Vagina (tissue), 2 donors: Measurements from ENCODE around the gene PKN1.

ENCODE experiments used
- POLR2A ChIP-seq, 2 donors: fragments of 450-650 bp; IDR thresholded peaks; one replicate each; pipeline ENCODE4 v1.6.1; 2017; ENCODE audit warnings: antibody characterized with exemption in 2 of 2, mild to moderate bottlenecking in 2 of 2, moderate library complexity in 2 of 2
- POLR2AphosphoS5 ChIP-seq, 2 donors: sonication (generic); formaldehyde crosslinking; IDR thresholded peaks; one replicate each; pipeline ENCODE4 v1.9.0; 2017; ENCODE audit warnings: antibody characterized with exemption in 2 of 2, mild to moderate bottlenecking in 2 of 2, low read depth in 1 of 2; ENCODE audit not compliant: insufficient read depth in 1 of 2
- TF ChIP-seq, protein P1 (sequence below), 3 experiments: fragments of 450-650 bp in 2 of 3; fragments of 200-600 bp in 1 of 3; sonication (generic) in 1 of 3; IDR thresholded peaks; one replicate each; pipeline ENCODE4 v1.5.1; 2017 to 2019; ENCODE audit warnings: antibody characterized with exemption in 3 of 3, mild to moderate bottlenecking in 2 of 3, moderate library complexity in 2 of 3

GRCh38 chr19:14427461-14427860 lies 5.6 kb upstream of the PKN1 start:
- TF ChIP-seq, protein P1, sequence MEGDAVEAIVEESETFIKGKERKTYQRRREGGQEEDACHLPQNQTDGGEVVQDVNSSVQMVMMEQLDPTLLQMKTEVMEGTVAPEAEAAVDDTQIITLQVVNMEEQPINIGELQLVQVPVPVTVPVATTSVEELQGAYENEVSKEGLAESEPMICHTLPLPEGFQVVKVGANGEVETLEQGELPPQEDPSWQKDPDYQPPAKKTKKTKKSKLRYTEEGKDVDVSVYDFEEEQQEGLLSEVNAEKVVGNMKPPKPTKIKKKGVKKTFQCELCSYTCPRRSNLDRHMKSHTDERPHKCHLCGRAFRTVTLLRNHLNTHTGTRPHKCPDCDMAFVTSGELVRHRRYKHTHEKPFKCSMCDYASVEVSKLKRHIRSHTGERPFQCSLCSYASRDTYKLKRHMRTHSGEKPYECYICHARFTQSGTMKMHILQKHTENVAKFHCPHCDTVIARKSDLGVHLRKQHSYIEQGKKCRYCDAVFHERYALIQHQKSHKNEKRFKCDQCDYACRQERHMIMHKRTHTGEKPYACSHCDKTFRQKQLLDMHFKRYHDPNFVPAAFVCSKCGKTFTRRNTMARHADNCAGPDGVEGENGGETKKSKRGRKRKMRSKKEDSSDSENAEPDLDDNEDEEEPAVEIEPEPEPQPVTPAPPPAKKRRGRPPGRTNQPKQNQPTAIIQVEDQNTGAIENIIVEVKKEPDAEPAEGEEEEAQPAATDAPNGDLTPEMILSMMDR (IDR thresholded peaks at IDR 0.05): no peak
- no peak for TF ChIP-seq POLR2A (IDR thresholded peaks at IDR 0.05)
- TF ChIP-seq POLR2AphosphoS5 (IDR thresholded peaks at IDR 0.05; ENCODE audit: insufficient read depth in 1 of 2, low read depth in 1 of 2): no peak
